Adrenal gland (tissue), 12 donors: ENCODE measurements around the gene CRYGB. TPM values are rescaled to one million over a fixed set of nuclear protein-coding genes. Genes with fewer than 3 reads are reported as not detected.
A peak's percentile ranks its signal among the peaks of the same experiment; 100 is the strongest.

Experiments
- DNase-seq, 7 donors: peaks; one replicate each; pipeline ENCODE4 v3.0.0-alpha.2; 2019 to 2020
- H3K27ac ChIP-seq, 5 donors: fragments of 200-600 bp; sonication (generic) in 4 of 5; 1 replicate in 3 of 5; 2 replicates in 2 of 5; pipeline versions ENCODE4 v1.5.1 to v1.8.0; 2016 to 2020; ENCODE audit warnings: mild to moderate bottlenecking in 1 of 5
- H3K27me3 ChIP-seq: fragments of 200-600 bp; 2 replicates; pipeline ENCODE4 v1.8.0; 2021
- H3K36me3 ChIP-seq, 2 donors: fragments of 200-600 bp; replicated peaks in 1 of 2; 1 replicate in 1 of 2; 2 replicates in 1 of 2; pipeline versions ENCODE4 v1.5.1 to v1.8.0; 2018 to 2022
- H3K4me1 ChIP-seq, 2 donors: fragments of 200-600 bp; replicated peaks in 1 of 2; 1 replicate in 1 of 2; 2 replicates in 1 of 2; pipeline versions ENCODE4 v1.5.1 to v1.8.0; 2018 to 2021
- H3K4me3 ChIP-seq, 4 donors: fragments of 200-600 bp; sonication (generic) in 3 of 4; one replicate each; pipeline ENCODE4 v1.5.1; 2016 to 2018
- H3K9me3 ChIP-seq, 3 donors: fragments of 200-600 bp; sonication (generic) in 1 of 3; replicated peaks in 1 of 3; 1 replicate in 2 of 3; 2 replicates in 1 of 3; pipeline versions ENCODE4 v1.5.1 to v1.8.0; 2016 to 2021
- CTCF ChIP-seq, 6 experiments: fragments of 450-650 bp in 4 of 6; fragments of 200-600 bp in 2 of 6; sonication (generic) in 1 of 6; IDR thresholded peaks; 1 replicate in 5 of 6; 2 replicates in 1 of 6; pipeline versions ENCODE4 v1.5.1 to v1.8.0; 2016 to 2021; ENCODE audit warnings: antibody characterized with exemption in 6 of 6, mild to moderate bottlenecking in 2 of 6, moderate library complexity in 1 of 6
- POLR2A ChIP-seq, 2 donors: fragments of 450-650 bp; IDR thresholded peaks; one replicate each; pipeline ENCODE4 v1.6.1; 2017; ENCODE audit warnings: antibody characterized with exemption in 2 of 2, mild to moderate bottlenecking in 2 of 2, moderate library complexity in 1 of 2
- WGBS, 4 donors: extraction: QIAGEN DNeasy Blood & Tissue Kit in 2 of 4; methylation state at CpG; one replicate each; pipeline versions ENCODE4 v1.1.5 to v1.1.7; 2013 to 2017; 5-methylcytosine and 5-hydroxymethylcytosine counted together
- intact Hi-C, 2 donors: fragments of 100-400 bp; cut with DNase I; formaldehyde crosslinking; loops; one replicate each; pipeline versions ENCODE4 v1.14.1 to v1.15.0; 2022 to 2023
- polyA plus RNA-seq, 3 donors: library from polyadenylated mRNA; stranded (reverse); fragments of 200-250 nt in 2 of 3; fragments of 350-450 nt in 1 of 3; fragmentation: Illumina TruSeq in 1 of 3; extraction: RNeasy Lipid Tissue Mini Kit (QIAGEN cat#74804) in 1 of 3; gene quantifications; one replicate each; pipeline ENCODE4 v1.2.3, GENCODE V29; 2013 to 2014
- total RNA-seq, 9 donors: library from RNA; depleted of rRNA in 4 of 9; stranded (reverse); fragments of >200 nt in 4 of 9; fragments of 120-200 nt in 1 of 9; fragmentation: NEBNext Ultra II Directional in 1 of 9; extraction: Animal tissue kit (Norgen Biotek cat#: 25700) in 1 of 9; gene quantifications; one replicate each; pipeline versions ENCODE4 v1.1.0 to v1.2.4, GENCODE V29; 2013 to 2023
- donor health status: healthy with polysubstance abuse.
- donor health status: Bipolar disorder and iron deficiency.
- donor health status: DM: yes; HTN: yes; CAD: no.
- donor health status: DM: no; HTN: no; CAD: no.
- donor health status: DM: no; HTN: no; CAD: no.
- donor health status: DM: yes; HTN: yes; CAD: no.

The CRYGB gene
- total and polyA plus RNA-seq, 12 donors: not detected

- WGBS, 4 donors: 55 to 72% (median 65%) methylated on average over 7 of the region's 7 CpGs
- intact Hi-C loops: no loop called here
- Histone ChIP-seq H3K27me3 (no peaks in the 10 kb centered on the region), H3K27ac (no peak overlapping the region), H3K36me3 (no peaks in the 10 kb centered on the region), H3K9me3 (no peaks in the 10 kb centered on the region), H3K4me3 (no peak overlapping the region), H3K4me1 (no peaks in the 10 kb centered on the region)
- peak in 1 of 7 donors; percentile 9 for DNase-seq
- no peak for TF ChIP-seq CTCF (IDR thresholded peaks at IDR 0.05)
- TF ChIP-seq POLR2A (IDR thresholded peaks at IDR 0.05): no peak
Measured at GRCh38 chr2:208183526-208183925, 37.6 kb upstream of the CRYGB start.

DNA sequence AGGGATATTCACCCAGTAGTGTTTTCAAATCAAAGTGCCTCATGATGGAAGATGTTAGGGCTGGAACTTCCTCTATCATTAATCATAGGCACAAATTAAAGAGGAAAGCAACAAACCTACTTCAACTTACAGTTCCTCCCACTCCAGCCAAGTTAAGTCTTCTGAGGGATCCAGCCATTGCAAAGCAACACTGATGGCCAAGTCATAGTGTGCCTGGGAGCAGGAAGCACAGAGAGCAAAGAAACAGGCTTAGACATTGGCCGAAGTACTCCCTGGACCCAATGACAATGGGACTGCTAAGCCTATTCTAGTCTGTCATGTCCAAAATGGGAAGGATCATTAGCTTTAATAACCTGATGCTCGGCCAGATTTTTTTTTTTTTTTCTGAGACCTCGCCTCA, 36.9 kb upstream of the CRYGB start:
- TF ChIP-seq POLR2A (IDR thresholded peaks at IDR 0.05): no peak
- TF ChIP-seq CTCF (IDR thresholded peaks at IDR 0.05): no peak
- intact Hi-C loops: no loop called here
- Histone ChIP-seq H3K27me3 (no peaks in the 10 kb centered on the region), H3K36me3 (no peaks in the 10 kb centered on the region), H3K4me3 (no peak overlapping the region), H3K4me1 (no peaks in the 10 kb centered on the region), H3K9me3 (no peaks in the 10 kb centered on the region), H3K27ac (no peak overlapping the region)
- DNase-seq: peak in 1 of 7 donors; percentile 8
- 31 to 63% (median 55%) methylated on average over 3 of the region's 3 CpGs for WGBS, 4 donors

GRCh38 chr2:208179028-208179609, 33.2 kb upstream of the CRYGB start:
- Histone ChIP-seq H3K9me3 (no peaks in the 10 kb centered on the region), H3K4me1 (peaks cover 0 to 5% of the 10 kb centered on the region in 2 donors), H3K27me3 (no peaks in the 10 kb centered on the region), H3K27ac (no peak overlapping the region), H3K36me3 (no peaks in the 10 kb centered on the region), H3K4me3 (no peak overlapping the region)
- 61 to 80% (median 74%) methylated on average over 4 of the region's 4 CpGs for WGBS, 4 donors
- DNase-seq: no peak
- TF ChIP-seq CTCF (IDR thresholded peaks at IDR 0.05) (no peak), POLR2A (IDR thresholded peaks at IDR 0.05) (no peak)
- intact Hi-C loops: loop anchor here (5.0 to 10.0 kb wide), 2 partner anchors 73 to 76 kb away; partner anchors contain the start of gene IDH1 (in 1 of the 2)

- Histone ChIP-seq H3K36me3 (no peaks in the 10 kb centered on the region), H3K9me3 (no peaks in the 10 kb centered on the region), H3K27ac (no peak overlapping the region), H3K4me3 (no peak overlapping the region), H3K4me1 (peaks cover 0 to 5% of the 10 kb centered on the region in 2 donors), H3K27me3 (no peaks in the 10 kb centered on the region)
- 70 to 84% (median 72%) methylated on average over 5 to 6 of the region's 6 CpGs for WGBS, 4 donors
- intact Hi-C loops: loop anchor here (5.0 to 10.0 kb wide), 2 partner anchors 77 to 79 kb away; partner anchors contain the start of gene IDH1 (in 1 of the 2)
- no peak for DNase-seq
- TF ChIP-seq POLR2A (IDR thresholded peaks at IDR 0.05) (no peak), CTCF (IDR thresholded peaks at IDR 0.05) (no peak)
Measured at GRCh38 chr2:208175840-208176153, 29.8 kb upstream of the CRYGB start.
